Activated CD4-positive, alpha-beta T cell treated with anti-CD3 and anti-CD28 coated beads, Interleukin-2, amount 10 ng/mL, durations not matched to agents 24 days and 14 days (primary cell): ENCODE measurements around the gene EPN1. TPM values are rescaled to one million over a fixed set of nuclear protein-coding genes. Genes with fewer than 3 reads are reported as not detected.

Source experiments
- DNase-seq: peaks from one replicate; pipeline ENCODE4 v3.0.0; 2022
- H3K27ac Mint-ChIP-seq: one replicate; pipeline ENCODE4 v1.8.0; 2022; ENCODE audit warnings: mild to moderate bottlenecking, mixed read lengths
- H3K27me3 Mint-ChIP-seq: one replicate; pipeline ENCODE4 v1.8.0; 2022; ENCODE audit warnings: mixed read lengths
- H3K36me3 Mint-ChIP-seq: one replicate; pipeline ENCODE4 v1.8.0; 2022; ENCODE audit warnings: low read depth, mild to moderate bottlenecking, mixed read lengths
- H3K4me1 Mint-ChIP-seq: one replicate; pipeline ENCODE4 v1.8.0; 2021; ENCODE audit warnings: mixed read lengths
- H3K4me3 Mint-ChIP-seq: one replicate; pipeline ENCODE4 v1.8.0; 2022; ENCODE audit warnings: mild to moderate bottlenecking, moderate library complexity, mixed read lengths
- H3K9me3 Mint-ChIP-seq: one replicate; pipeline ENCODE4 v1.8.0; 2021; ENCODE audit warnings: mixed read lengths
- intact Hi-C: fragments of 100-400 bp; cut with micrococcal nuclease; formaldehyde crosslinking; loops from one replicate; pipeline ENCODE4 v1.15.1; 2023
- total RNA-seq: library from RNA; stranded (reverse); gene quantifications from 2 replicates; pipeline ENCODE4 v1.2.3, GENCODE V29; 2022

The EPN1 gene
- total RNA-seq, 1 donor from 2014 or later: 45.4 TPM

DNA sequence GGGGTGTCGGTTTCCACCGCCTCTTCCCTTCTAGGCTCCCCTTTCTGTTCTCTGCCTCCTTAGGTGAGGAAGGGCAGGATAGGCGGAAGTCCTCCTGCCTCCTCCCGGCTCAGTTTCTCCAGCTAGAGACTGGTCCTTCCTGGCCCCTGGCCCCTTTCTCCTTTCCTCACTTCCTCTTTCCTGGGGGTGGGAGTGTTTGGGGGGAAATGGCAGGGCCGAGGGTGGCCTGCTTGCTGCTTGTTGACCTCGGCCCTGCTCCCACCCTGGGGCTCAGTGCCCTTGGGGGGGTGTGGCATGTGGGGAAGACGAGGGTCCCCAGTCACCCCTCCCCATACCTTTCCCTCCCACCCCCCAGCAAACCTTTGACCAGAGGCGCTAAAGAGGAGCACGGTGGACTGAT is 15.2 kb upstream of the EPN1 start:
- no peak for DNase-seq
- intact Hi-C loops: loop anchor here (10.0 kb wide), 2 partner anchors 405 to 655 kb away; partner anchors contain the start of genes PPP6R1 and ZSCAN5A
- Mint-ChIP-seq H3K27me3 (no peaks in the 10 kb centered on the region), H3K4me3 (peak overlapping the region; percentile 43), H3K4me1 (peaks cover 28% of the 10 kb centered on the region), H3K27ac (no peak overlapping the region), H3K9me3 (no peaks in the 10 kb centered on the region), H3K36me3 (peaks cover 76% of the 10 kb centered on the region)

GRCh38 chr19:55660404-55660803 is 14.6 kb upstream of the EPN1 start:
- peaks cover 28% of the 10 kb centered on the region for H3K4me1 Mint-ChIP-seq
- H3K4me3 Mint-ChIP-seq: no peak overlapping the region
- no peaks in the 10 kb centered on the region for H3K9me3 Mint-ChIP-seq
- H3K27me3 Mint-ChIP-seq: no peaks in the 10 kb centered on the region
- no peak for DNase-seq
- H3K36me3 Mint-ChIP-seq: peaks cover 77% of the 10 kb centered on the region
- intact Hi-C loops: no loop called here
- H3K27ac Mint-ChIP-seq: no peak overlapping the region

DNA sequence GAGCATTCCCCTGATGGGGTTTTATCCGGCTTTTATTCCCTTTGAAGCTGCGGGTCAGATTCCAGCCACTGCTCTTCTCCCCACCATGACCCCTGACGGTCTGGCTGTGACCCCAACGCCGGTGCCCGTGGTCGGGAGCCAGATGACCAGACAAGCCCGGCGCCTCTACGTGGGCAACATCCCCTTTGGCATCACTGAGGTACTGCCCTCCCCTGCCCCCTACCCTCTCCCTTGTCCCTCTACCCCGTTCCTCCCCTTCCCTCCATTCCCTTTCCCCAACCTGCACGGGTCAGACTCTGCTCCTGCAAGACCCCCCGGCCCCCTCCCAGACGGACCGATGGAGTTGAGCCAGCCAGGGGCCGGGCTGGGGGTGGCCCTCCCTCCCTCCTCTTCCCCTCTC is 14.0 kb upstream of the EPN1 start:
- Mint-ChIP-seq H3K4me3 (no peak overlapping the region), H3K36me3 (peaks cover 74% of the 10 kb centered on the region), H3K27me3 (no peaks in the 10 kb centered on the region), H3K27ac (no peak overlapping the region), H3K9me3 (no peaks in the 10 kb centered on the region), H3K4me1 (peaks cover 26% of the 10 kb centered on the region)
- intact Hi-C loops: no loop called here
- DNase-seq: no peak

DNA sequence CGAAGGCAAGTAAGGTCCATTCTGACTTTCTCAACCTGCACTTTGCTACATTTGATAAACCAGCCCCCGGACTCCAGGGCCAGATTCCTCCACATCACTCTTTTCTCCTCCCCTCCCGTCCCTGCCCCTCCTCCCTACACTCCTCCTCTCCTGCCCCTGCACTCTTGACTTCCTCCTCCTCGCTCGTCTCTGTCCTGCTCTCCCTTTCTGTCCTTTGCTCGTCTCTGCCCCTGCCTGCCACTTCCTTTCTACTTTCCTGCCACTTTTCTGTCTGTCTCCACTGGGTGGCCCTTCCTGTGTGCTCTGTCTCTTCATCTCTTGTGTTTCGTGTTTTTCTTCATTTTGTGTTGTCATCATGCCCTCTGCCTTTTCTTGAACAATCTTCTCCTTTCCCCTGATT is 13.2 kb upstream of the EPN1 start:
- no peaks in the 10 kb centered on the region for H3K9me3 Mint-ChIP-seq
- no peaks in the 10 kb centered on the region for H3K27me3 Mint-ChIP-seq
- H3K4me3 Mint-ChIP-seq: no peak overlapping the region
- H3K4me1 Mint-ChIP-seq: peaks cover 20% of the 10 kb centered on the region
- DNase-seq: no peak
- intact Hi-C loops: no loop called here
- H3K27ac Mint-ChIP-seq: no peak overlapping the region
- peaks cover 72% of the 10 kb centered on the region for H3K36me3 Mint-ChIP-seq

- no peaks in the 10 kb centered on the region for H3K27me3 Mint-ChIP-seq
- no peak for DNase-seq
- H3K4me3 Mint-ChIP-seq: no peak overlapping the region
- H3K27ac Mint-ChIP-seq: no peak overlapping the region
- H3K9me3 Mint-ChIP-seq: no peaks in the 10 kb centered on the region
- H3K36me3 Mint-ChIP-seq: peaks cover 71% of the 10 kb centered on the region
- H3K4me1 Mint-ChIP-seq: peaks cover 8% of the 10 kb centered on the region
- intact Hi-C loops: no loop called here
Observed at GRCh38 chr19:55663846-55664536, 11.0 kb upstream of the EPN1 start.

- Mint-ChIP-seq H3K36me3 (peaks cover 73% of the 10 kb centered on the region), H3K27me3 (no peaks in the 10 kb centered on the region), H3K4me3 (no peak overlapping the region), H3K4me1 (peaks cover 13% of the 10 kb centered on the region), H3K9me3 (no peaks in the 10 kb centered on the region), H3K27ac (no peak overlapping the region)
- no peak for DNase-seq
- intact Hi-C loops: no loop called here
Observed at GRCh38 chr19:55666343-55667005, 8.6 kb upstream of the EPN1 start.

DNA sequence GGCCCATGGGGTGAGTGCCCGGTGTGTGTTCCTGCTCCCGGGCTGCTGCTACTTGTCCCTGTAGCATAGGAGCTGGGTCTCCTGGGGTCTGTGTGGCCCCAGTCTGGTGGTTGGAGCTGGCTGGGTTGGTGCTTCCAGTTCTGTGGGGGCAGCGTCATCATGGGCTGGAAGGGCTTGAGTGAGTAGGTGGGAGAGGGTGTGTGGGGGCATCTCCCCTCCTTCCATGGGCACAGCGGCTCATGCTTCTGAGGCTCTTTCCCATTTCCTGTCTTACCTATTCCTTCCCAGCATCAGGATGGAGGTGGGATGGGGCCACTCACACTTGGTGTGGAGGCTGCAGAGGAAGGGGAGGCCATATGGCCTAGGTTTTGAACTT is 8.0 kb upstream of the EPN1 start:
- intact Hi-C loops: no loop called here
- Mint-ChIP-seq H3K27me3 (no peaks in the 10 kb centered on the region), H3K4me3 (no peak overlapping the region), H3K27ac (no peak overlapping the region), H3K36me3 (peaks cover 70% of the 10 kb centered on the region), H3K9me3 (no peaks in the 10 kb centered on the region), H3K4me1 (peaks cover 11% of the 10 kb centered on the region)
- no peak for DNase-seq

DNA sequence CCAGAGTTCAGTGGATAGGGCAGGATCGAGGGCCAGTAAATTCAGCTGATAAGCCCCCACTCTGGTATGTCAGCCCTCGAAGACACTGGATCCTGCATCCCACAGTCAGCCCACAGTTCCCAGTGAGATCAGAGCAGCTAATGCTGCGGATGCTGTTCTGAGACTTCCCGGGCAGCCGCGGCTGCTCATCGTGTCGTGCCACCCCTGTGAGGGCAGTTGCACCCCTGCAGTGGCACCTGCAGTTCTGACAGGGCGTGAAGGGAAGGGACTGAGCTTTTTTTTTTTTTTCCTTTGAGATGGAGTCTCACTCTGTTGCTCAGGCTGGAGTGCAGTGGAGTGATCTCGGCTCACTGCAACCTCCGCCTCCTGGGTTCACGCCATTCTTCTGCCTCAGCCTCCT is 7.5 kb upstream of the EPN1 start:
- Mint-ChIP-seq H3K36me3 (peaks cover 71% of the 10 kb centered on the region), H3K27ac (no peak overlapping the region), H3K9me3 (no peaks in the 10 kb centered on the region), H3K4me1 (peaks cover 13% of the 10 kb centered on the region), H3K4me3 (no peak overlapping the region), H3K27me3 (no peaks in the 10 kb centered on the region)
- intact Hi-C loops: no loop called here
- no peak for DNase-seq

- Mint-ChIP-seq H3K4me3 (no peak overlapping the region), H3K27ac (no peak overlapping the region), H3K9me3 (no peaks in the 10 kb centered on the region), H3K4me1 (peaks cover 13% of the 10 kb centered on the region), H3K27me3 (no peaks in the 10 kb centered on the region), H3K36me3 (peaks cover 66% of the 10 kb centered on the region)
- intact Hi-C loops: no loop called here
- no peak for DNase-seq
Observed at GRCh38 chr19:55667958-55668357, 7.1 kb upstream of the EPN1 start.

GRCh38 chr19:55668603-55669348 is 6.2 kb upstream of the EPN1 start:
- intact Hi-C loops: no loop called here
- no peak for DNase-seq
- no peak overlapping the region for H3K4me3 Mint-ChIP-seq
- H3K27ac Mint-ChIP-seq: no peak overlapping the region
- no peaks in the 10 kb centered on the region for H3K9me3 Mint-ChIP-seq
- peaks cover 58% of the 10 kb centered on the region for H3K36me3 Mint-ChIP-seq
- H3K4me1 Mint-ChIP-seq: peaks cover 15% of the 10 kb centered on the region
- H3K27me3 Mint-ChIP-seq: no peaks in the 10 kb centered on the region

- peaks cover 55% of the 10 kb centered on the region for H3K36me3 Mint-ChIP-seq
- intact Hi-C loops: no loop called here
Observed at GRCh38 chr19:55669418-55670279, 5.4 kb upstream of the EPN1 start.

DNA sequence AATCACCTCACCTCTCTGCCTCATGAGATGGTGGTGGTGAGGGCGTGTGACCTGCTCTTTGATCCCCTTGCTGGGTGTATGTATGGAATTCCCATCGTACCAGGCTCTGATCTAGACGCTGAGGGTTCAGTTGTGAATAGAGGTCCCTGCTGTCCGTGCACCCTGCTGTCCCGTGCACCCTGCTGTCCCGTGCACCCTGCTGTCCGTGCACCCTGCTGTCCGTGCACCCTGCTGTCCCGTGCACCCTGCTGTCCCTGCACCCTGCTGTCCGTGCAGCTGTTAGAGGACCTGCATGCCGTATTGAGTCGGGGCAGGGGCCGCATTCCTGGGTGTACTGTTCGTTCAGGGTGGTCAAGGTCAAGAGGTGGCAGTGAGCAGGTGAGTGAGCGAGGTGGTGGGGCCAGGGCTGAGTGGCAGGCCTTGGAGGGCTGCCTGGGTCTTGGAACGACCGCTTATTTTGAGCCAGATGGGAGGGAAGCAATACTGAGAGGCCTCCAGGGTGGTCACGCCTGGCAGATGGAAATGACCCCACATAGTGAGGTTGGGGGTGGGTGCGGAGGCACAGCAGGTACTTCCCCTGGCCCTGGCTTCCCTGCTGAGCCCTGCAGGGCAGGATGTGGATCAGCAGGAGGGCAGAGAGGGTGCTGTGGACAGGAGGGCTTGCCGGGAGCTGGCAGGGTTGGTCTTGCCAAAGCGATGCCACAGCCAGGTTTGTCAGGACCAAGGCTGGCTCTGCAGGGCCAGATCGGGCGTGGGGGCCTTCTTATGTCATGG is 4.6 kb upstream of the EPN1 start:
- Mint-ChIP-seq H3K27ac (peak overlapping the region; percentile 39), H3K36me3 (peaks cover 53% of the 10 kb centered on the region), H3K9me3 (no peaks in the 10 kb centered on the region), H3K27me3 (no peaks in the 10 kb centered on the region), H3K4me3 (no peak overlapping the region), H3K4me1 (peaks cover 20% of the 10 kb centered on the region)
- DNase-seq: no peak
- intact Hi-C loops: no loop called here

More at GRCh38 chr19:55669418-55670279, 5.4 kb upstream of the EPN1 start:
- H3K4me3 Mint-ChIP-seq: no peak overlapping the region
- H3K4me1 Mint-ChIP-seq: peaks cover 19% of the 10 kb centered on the region
- DNase-seq: no peak
- H3K27ac Mint-ChIP-seq: peak overlapping the region; percentile 32
- H3K9me3 Mint-ChIP-seq: no peaks in the 10 kb centered on the region
- H3K27me3 Mint-ChIP-seq: no peaks in the 10 kb centered on the region

DNA sequence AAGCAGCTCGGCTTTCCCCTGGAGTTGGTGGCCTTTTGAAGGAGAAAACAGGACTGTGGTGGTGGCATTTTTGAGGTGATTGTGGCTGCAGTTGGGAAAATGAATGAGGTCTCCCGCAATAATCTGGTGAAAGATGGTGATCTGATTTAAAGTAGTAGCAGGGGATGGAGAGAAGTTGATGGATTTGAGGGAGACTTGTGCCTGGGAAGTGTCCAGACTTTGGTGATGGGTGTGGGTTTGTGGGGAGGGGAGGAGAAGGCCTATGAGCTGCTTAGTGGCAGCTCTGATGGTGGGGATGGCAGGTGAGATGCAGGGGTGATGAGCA is 4.0 kb upstream of the EPN1 start:
- H3K4me1 Mint-ChIP-seq: peaks cover 25% of the 10 kb centered on the region
- H3K4me3 Mint-ChIP-seq: no peak overlapping the region
- intact Hi-C loops: no loop called here
- DNase-seq: no peak
- H3K27me3 Mint-ChIP-seq: no peaks in the 10 kb centered on the region
- H3K36me3 Mint-ChIP-seq: peaks cover 51% of the 10 kb centered on the region
- peak overlapping the region; percentile 39 for H3K27ac Mint-ChIP-seq
- H3K9me3 Mint-ChIP-seq: no peaks in the 10 kb centered on the region
